Glutamatergic neuron (in vitro differentiated cells): ENCODE data around the gene SRP14. TPM values are rescaled to one million over a fixed set of nuclear protein-coding genes. Genes with fewer than 3 reads are reported as not detected.
"Not testable (repeated sequence)": the region's sequence is repeated elsewhere in the genome, so short reads cannot be mapped to it uniquely, and the experiment has no call there.

Experiments
- DNase-seq: peaks from one replicate; pipeline ENCODE4 v3.0.0; 2022
- H3K27ac Mint-ChIP-seq: one replicate; pipeline ENCODE4 v1.8.0; 2020; ENCODE audit warnings: mild to moderate bottlenecking, mixed read lengths, inconsistent platforms; ENCODE audit not compliant: unreplicated experiment
- H3K27me3 Mint-ChIP-seq: one replicate; pipeline ENCODE4 v1.8.0; 2020; ENCODE audit warnings: mild to moderate bottlenecking, moderate library complexity, mixed read lengths, inconsistent platforms; ENCODE audit not compliant: unreplicated experiment
- H3K36me3 Mint-ChIP-seq: one replicate; pipeline ENCODE4 v1.8.0; 2020; ENCODE audit warnings: mild to moderate bottlenecking, mixed read lengths, inconsistent platforms; ENCODE audit not compliant: unreplicated experiment
- H3K4me1 Mint-ChIP-seq: one replicate; pipeline ENCODE4 v1.8.0; 2020; ENCODE audit warnings: mild to moderate bottlenecking, low read depth, mixed read lengths, inconsistent platforms; ENCODE audit not compliant: unreplicated experiment
- H3K4me3 Mint-ChIP-seq: one replicate; pipeline ENCODE4 v1.8.0; 2020; ENCODE audit warnings: mild to moderate bottlenecking, mixed read lengths, inconsistent platforms; ENCODE audit not compliant: unreplicated experiment
- H3K9me3 Mint-ChIP-seq: one replicate; pipeline ENCODE4 v1.8.0; 2020; ENCODE audit warnings: mild to moderate bottlenecking, moderate library complexity, mixed read lengths, inconsistent platforms; ENCODE audit not compliant: unreplicated experiment
- CTCF ChIP-seq: fragments of 200-600 bp; sonication (generic); IDR thresholded peaks from one replicate; pipeline ENCODE4 v1.5.0; 2021; ENCODE audit not compliant: partially characterized antibody, unreplicated experiment
- total RNA-seq: library from RNA; stranded (reverse); fragmentation: NEBNext Ultra II Directional; extraction: Animal tissue kit (Norgen Biotek cat#: 25700); gene quantifications from one replicate; pipeline ENCODE4 v1.2.1, GENCODE V29; 2021; ENCODE audit not compliant: unreplicated experiment

Gene SRP14
- total RNA-seq, 1 donor from 2014 or later = 246 TPM

GRCh38 chr15:40028853-40029252 is 10.1 kb downstream of the SRP14 start:
- DNase-seq = no peak
- Mint-ChIP-seq H3K9me3 (no peaks in the 10 kb centered on the region), H3K36me3 (no peaks in the 10 kb centered on the region), H3K4me1 (no peaks in the 10 kb centered on the region), H3K4me3 (no peak overlapping the region), H3K27ac (no peak overlapping the region), H3K27me3 (no peaks in the 10 kb centered on the region)
- TF ChIP-seq CTCF = no peak

DNA sequence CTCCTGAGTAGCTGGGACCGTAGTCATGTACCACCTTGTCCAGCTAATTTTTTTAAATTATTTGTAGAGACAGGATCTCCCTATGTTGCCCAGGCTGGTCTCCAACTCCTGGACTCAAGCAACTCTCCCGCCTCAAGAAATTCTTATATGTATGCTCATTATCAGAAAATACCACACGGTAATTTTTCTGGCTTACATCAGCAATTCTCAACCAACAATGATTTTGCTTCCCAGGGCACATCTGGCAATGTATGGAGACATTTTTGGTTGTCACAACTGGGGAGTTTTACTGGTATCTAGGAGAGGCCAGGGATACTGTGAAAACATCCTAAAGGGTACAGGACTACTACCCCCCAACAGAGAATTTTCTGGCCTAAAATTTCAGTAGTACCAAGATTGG is 10.8 kb downstream of the SRP14 start:
- Mint-ChIP-seq H3K27ac (no peak overlapping the region), H3K4me1 (no peaks in the 10 kb centered on the region), H3K27me3 (no peaks in the 10 kb centered on the region), H3K4me3 (no peak overlapping the region), H3K36me3 (no peaks in the 10 kb centered on the region), H3K9me3 (no peaks in the 10 kb centered on the region)
- no peak for DNase-seq
- no peak for TF ChIP-seq CTCF

DNA sequence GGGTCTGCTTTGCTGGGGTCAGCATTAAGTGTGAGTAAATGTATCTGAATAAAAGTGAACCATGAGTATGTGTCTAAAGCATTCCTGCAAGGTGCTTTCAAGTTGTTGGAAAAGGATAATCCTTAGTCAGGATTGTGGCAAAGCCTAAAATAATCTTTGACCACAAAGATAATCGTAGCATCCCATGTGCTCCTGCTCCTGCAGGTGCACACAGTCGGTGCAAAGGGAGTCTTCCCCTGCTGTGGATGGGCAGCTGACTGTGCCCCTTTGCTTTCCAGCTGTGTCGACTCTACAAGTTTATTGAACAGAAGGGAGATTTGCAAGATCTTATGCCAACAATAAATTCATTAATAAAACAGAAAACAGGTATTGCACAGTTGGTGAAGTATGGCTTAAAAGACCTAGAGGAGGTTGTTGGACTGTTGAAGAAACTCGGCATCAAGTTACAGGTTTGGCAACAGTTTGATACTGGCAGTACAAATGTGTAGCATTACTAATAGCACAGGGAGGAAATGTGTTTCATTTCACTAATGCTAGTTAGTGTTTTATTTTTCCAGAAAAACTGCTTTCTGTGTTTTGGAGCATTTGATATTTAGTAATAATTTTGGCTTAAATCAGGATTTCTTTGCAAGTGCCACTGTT is 22.6 kb downstream of the SRP14 start:
- Mint-ChIP-seq H3K4me3 (no peak overlapping the region), H3K36me3 (peaks cover 48% of the 10 kb centered on the region), H3K4me1 (peaks cover 1% of the 10 kb centered on the region), H3K27me3 (peaks cover 2% of the 10 kb centered on the region), H3K9me3 (peaks cover 16% of the 10 kb centered on the region), H3K27ac (no peak overlapping the region)
- TF ChIP-seq CTCF = no peak
- no peak for DNase-seq

DNA sequence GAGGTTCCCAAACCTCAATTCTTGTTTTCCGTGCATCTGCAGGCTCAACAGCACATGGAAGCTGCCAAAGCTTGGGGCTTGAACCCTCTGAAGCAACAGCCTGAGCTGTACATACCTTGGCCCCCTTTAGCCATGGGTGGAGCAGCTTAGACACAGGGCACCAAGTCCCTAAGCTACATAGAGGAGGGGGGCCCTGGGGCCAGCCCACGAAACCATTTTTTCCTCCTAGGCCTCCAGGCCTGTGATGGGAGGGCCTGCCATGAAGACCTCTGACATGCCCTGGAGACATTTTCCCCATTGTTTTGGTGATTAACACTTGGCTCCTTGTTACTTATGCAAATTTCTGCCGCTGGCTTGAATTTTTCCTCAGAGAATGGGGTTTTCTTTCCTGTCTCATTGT is 24.6 kb downstream of the SRP14 start:
- H3K4me3 Mint-ChIP-seq = no peak overlapping the region
- DNase-seq = no peak
- H3K36me3 Mint-ChIP-seq = peaks cover 41% of the 10 kb centered on the region
- peaks cover 14% of the 10 kb centered on the region for H3K4me1 Mint-ChIP-seq
- no peak for TF ChIP-seq CTCF
- peaks cover 2% of the 10 kb centered on the region for H3K27me3 Mint-ChIP-seq
- no peak overlapping the region for H3K27ac Mint-ChIP-seq
- H3K9me3 Mint-ChIP-seq = peaks cover 16% of the 10 kb centered on the region

DNA sequence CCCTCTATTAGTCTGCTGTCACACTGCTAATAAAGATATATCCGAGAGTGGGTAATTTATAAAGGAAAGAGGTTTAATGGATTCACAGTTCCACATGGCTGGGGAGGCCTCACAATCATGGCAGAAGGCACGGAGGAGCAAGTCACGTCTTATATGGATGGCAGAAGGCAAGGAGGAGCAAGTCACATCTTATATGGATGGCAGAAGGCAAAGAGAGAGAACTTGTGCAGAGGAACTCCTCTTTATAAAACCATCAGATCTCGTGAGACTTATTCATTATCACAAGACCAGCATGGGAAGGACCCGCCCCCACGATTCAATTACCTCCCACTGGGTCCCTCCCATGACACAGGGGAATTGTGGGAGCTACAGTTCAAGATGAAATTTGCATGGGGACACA is 25.6 kb downstream of the SRP14 start:
- H3K9me3 Mint-ChIP-seq = peaks cover 16% of the 10 kb centered on the region
- H3K27me3 Mint-ChIP-seq, DNase-seq, H3K27ac Mint-ChIP-seq: not testable (repeated sequence)
- peaks cover 14% of the 10 kb centered on the region for H3K4me1 Mint-ChIP-seq
- H3K4me3 Mint-ChIP-seq = peak overlapping the region; percentile 20
- H3K36me3 Mint-ChIP-seq = peaks cover 46% of the 10 kb centered on the region
